Stimulated activated CD4-positive, alpha-beta T cell treated with anti-CD3 and anti-CD28 coated beads, TNF-alpha, amount 100 ng/mL, for 48 hours (primary cell): Measurements from ENCODE around the gene CNIH3.
"Not testable (repeated sequence)": the region's sequence is repeated elsewhere in the genome, so short reads cannot be mapped to it uniquely, and the experiment has no call there.

ENCODE experiments used
- DNase-seq, 3 donors: peaks; one replicate each; pipeline ENCODE4 v3.0.0-alpha.2; 2020; ENCODE audit warnings: low read depth in 3 of 3

Gene CNIH3

DNA sequence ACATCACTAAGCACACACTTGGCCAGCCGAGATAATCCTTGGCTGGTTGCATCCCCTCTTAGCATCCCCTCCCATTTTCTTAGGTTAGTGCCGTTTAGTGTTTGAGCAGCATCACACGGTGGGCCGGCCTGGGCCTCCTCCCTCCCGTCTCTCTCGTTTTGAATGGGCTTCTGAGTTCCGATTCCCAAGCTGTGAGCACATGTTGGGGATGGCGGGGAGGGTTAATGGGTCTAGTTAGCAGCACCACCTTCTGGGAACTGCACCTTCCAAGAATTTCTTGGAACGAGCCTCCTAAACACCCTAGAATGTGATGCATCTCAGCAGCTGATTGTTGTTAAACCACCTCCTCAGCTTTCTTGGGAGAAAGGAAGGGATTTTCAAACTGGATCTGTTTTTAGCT, 73.3 kb downstream of the CNIH3 start:
- DNase-seq: no peak

DNA sequence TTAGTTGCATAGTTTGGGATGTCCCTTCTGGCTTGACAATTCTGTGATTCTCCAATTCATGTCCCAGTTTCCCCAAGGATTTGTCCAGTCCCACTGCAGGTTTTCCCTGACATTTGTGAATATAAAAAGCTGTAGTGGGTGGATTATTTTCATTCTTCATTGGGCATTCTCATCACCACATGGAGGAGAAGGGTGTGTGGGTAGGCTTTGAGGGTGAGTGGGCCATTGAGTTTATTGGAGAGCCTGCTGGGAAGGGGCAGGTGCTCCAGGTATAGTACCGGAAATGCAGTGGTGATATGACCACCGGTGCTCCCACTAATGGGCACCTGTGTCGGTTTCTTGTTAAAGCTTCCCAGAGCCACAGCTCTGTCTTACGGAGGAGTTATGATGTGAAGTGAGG, 74.5 kb downstream of the CNIH3 start:
- DNase-seq: no peak

DNA sequence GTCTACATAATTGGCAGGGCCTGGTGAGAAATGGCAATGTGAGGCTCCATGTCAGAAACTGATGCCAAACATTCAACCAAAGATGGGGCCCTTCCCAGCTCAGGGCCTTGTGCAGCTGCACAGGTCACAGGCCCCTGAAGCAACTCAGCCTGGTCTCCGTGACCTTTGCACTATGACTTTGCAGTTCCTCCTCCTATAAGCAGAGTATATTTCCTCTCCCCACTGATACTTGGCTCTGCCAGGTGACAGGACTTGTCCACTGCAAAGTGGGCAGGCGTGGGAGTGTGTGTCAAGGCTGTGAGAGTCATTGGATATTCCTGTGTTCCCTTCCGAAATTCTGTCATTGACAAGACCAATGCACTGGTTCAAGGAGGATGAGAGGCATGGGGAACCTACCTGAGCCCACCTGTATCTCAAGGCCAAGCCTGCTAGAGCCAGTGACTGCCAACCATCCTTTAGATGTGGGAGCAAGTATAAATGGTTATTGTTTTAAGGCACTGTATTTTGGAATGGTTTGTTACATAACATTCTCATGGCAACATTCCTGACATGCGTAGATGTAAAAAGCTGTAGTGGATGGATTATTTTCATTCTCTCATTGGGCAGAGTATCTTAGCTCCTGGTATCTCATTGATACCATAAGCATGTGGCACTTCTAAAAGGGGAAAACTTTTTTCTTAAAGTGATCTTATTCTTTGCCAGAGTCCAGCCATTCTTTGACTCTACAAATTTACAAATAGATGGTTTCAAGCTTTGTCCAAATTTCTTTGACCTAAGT, 75.2 kb downstream of the CNIH3 start:
- DNase-seq: no peak

DNA sequence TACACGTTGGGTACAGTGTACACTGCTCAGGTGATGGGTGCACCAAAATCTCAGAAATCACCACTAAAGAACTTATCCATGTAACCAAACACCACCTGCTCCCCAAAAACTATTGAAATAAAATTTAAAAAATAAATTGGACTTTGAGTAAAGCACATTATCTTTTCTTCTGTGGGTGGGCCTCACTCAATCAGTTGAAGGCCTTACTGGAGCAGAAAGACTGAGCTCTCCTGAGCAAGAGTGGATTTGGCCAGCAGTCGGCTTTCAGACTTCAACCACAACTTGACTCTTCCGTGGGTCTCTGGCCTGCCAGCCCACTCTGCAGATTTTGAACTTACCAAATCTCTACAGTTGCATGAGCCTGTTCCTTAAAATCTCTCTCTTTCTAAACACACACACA, 78.9 kb downstream of the CNIH3 start:
- no peak for DNase-seq

DNA sequence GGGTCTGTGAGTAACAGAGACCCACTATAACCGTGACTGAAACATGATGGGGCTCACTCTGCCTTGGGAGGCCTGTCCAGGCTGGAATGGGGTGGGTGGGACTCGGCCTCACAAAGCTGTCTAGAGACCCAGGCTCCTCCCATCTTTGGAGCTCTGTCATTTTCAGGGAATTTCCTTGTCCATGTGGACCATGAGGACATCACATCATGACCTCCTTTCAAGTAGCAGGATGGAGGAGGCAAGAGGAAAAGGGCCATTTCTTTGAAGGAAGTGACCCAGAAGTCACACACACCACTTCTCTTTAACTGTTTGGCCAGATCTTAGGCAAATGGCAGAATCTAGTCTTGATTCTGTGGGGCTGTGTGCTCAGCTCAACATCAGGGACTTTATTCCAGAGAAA, 79.9 kb downstream of the CNIH3 start:
- no peak for DNase-seq

DNA sequence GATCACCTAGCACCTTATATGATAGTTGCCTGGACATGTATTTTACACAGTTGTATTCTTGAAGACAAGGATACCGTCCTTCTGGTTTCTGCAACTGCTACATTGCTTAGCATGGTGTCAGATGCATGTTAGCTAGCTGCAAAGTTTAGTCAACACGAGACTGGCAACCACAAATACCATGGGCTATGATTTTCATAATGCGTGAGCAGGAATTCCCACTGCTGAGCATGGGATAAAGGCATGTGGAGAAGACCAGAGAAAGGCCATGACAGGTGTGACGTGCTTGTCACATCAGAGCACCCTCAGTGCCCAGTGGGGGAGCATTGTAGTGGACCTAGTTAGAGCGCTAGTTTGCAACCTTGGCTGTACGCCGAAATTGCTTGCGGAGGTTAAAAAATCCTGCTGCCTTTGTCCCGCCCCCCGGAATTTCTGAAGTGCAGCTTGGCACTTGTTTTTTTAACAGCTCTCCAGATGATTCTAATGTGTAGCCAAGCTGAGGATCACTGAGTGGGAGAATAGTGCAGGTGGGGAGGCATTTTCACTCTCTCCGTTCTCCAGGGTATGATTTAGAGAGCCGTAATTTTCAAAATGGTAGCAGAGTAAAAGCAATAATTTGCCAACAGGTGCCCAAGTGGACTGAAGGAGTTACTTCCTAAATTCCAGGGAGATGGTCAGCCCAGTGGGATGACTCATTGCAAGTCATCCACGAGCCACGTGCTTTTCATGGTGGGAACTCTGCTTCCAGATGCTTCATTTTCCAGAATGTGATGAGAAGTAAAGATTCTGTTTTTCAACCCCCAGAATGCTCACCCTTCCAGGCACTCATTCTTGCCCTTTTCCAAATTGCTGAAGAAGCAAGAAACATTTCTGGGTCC, 81.0 kb downstream of the CNIH3 start:
- DNase-seq: no peak

DNA sequence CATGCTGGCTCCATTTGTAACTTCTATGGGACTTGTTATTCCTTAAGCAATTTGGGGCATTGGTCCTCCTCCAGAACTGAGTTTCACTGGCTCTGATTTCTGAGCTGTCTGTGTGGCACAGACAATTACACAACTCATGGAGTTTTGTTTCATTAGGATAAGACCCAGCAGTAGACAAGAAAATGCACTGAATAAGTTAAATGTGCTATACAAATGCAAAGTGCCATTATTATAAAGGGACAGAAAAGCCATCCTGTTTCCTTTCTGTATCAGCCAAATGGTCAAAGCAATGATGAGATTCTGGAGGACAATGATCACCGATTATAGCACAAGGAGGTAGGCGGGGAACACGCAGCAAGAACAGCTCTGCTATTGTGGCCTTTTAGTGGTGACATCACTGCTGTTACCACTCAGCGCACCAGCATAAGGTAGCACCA, 81.9 kb downstream of the CNIH3 start:
- DNase-seq: no peak

DNA sequence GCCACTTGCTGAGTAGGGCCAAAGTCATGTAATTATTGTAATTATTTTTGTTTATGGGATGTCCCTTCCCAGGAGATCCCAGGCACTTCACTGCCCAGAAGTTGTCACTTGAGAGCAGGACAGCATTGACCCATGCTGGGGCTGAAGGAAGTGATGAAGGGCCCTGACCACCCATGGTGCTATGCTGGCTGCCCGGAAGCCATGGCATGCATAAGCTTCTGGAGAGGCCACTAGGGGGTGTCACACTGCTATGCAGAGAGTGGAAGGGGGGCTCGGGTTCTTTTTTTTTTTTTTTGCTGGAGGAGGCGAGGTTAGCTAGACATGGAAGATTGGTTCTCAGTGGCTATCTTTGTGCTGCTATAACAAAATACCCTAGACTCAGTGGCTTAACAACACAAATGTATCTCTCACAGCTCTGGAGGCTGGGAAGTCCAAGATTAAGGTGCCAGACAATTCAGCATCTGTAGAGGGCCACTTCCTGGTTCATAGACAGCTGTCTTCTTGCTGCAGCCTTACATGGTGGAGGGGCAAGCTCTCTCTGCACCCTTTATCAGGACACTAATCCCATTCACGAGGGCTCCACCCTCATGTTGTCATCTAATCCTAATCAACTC, 84.9 kb downstream of the CNIH3 start:
- no peak for DNase-seq

DNA sequence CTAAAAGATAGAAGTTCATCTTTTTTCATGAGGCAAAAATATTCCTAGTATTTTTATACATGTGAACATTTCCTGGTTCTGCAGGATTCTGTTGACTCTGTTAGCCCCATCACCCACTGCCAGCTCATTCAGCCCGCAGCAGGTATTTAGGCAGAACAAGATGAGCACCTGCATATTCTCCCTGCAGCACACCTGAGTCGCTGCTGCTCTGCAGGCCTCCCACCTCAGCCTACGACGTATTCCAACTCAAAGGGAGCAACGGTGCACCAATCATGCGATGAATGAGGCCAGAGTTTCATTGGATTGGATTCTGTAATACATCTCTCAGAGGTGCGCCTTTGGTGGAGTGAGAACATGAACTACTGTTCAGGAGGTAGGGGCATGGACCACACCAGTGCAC, 87.6 kb downstream of the CNIH3 start:
- no peak for DNase-seq

DNA sequence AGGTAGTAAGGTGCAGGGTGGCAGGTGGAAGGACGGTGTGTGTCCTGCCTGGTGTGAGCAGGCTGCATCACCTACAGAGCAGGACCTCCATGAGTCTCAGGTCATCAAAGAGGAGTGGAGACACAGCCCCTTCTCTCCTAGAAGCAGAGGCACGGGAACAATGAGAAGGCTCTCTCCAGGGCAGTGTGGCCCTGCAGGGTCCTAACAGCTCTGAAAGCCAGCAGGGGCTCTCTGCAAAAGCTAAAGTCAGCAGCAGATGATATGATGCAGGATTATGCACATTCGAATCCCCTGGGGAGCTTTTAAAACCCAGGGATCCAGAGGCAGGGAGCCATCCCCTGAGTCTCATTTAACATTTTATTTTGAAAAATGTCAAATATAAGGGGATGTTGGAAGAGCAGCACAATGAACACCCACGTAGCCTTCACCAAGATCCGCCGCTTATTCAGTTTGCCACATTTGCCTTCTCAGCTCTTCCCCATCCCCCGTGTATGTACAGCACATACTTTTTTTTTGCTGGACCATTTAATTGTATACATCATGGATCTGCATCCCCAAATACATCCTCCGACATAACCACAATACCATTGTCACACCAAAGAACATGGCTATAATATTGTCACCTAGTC, 88.1 kb downstream of the CNIH3 start:
- DNase-seq: no peak

DNA sequence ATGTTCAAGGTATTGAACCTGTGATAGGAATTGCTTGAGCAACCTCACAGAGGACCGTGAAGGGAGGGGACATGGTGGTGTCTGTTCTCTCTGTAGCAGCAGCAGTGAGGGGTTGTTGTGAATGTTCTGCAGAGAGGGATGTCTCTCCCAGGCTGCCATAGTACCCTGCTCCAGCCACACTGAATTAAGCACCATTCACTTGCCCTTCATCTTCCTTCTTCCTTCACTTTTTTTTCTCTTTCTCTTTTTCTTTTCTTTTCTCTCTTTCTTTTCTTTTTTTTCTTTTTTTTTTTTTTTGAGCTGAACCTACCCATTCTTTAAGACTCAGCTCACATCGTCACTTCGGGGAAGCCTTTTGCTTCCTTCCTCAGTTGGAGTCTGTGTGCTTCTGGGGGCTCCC, 89.5 kb downstream of the CNIH3 start:
- DNase-seq: no peak

DNA sequence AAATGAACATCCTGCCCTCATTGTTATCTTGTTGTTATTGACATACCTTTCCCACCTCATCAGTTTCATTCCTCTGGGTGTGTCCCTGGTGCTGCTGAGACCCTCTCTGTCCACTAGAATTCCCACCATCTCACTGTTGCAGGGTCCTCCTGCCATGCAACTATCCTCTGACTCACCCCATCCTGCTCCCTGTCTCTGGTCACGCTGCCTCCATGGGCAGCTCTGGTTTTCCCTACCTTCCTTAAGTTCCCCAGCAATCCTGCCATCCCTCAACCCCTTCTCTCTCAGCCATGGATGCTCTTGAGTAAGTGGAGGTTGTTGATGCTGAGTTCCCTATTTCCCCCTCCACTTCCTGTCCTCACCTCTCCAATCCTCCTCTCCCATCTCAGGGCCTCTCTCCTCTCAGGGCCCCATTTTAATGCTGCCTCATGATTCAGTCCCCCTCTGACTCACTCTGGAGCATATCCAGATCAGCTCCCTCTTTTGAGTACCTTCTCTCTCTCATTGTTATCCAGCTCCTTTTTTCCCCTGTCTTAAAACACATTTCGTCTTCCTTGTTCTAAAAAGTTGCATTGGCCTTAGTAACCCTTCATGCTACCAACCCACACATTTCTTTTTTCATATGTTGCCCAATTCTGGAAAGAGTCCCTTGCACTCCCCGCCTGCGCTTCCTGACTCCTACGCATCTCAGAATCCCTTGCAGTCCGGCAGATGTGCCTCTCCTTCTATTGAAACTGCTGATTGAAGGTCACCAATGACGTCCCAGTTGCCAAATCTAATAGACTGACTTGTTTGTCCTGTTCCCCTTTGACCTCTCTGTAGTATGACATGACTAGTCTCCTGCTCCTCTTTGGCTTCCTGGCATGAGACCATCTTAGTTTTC, 92.0 kb downstream of the CNIH3 start:
- no peak for DNase-seq

DNA sequence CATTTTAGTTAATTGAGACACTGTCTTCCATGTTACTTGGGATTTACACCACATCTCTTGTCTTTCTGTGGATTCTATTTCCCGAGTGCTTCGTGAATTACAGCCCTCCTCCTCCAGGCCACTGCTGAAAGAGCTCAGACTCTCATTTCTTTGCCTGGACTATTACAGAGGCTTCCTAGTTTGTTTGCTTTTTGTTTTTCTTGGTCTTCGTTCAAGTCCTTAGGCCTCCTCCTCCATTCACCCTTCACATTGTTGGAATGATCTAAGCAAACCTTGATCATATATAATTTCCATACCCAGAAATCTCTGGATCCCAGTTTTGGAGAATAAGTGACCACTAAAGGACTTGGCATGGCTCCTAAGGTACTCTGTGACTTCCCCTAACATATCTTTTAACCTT, 94.1 kb downstream of the CNIH3 start:
- no peak for DNase-seq

DNA sequence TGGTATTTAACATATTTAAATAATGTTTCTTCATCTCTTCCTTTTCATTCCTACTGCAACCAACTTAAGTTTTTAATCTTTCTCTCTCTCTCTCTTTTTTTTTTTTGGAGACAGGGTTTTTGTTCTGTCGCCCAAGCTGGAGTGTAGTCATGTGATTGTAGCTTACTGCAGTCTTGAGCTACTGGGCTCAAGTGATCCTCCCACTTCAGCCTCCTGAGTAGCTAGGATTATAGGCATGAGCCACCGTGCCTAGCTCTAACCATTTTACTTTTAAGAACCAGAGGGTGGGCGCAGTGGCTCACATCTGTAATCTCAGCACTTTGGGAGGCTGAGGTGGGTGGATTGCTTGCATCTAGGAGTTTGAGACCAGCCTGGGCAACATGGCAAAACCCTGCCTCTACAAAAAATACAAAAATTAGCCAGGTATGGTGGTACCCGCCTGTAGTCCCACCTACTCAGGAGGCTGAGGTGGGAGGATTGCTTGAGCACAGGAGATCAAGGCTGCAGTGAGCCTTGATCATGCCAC, 95.2 kb downstream of the CNIH3 start:
- not testable (repeated sequence) for DNase-seq

DNA sequence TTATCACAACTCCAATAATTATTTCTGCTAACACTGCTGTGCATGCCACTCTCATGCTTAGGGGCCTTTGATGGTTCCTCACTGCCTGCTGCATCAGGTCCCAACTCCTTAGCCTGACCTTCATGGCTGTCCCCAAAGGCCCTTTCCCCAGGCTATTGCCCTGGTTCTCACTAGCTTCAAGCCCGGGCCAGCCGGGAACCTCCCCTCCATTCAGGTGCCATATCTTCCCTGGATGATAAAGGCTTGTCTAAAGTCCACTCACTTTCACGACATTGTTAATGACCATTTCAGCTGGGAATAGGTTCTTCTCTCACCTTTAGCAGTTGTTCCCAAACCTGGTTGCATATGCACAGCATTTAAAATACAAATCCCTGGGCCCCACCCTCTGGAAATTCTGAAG, 95.8 kb downstream of the CNIH3 start:
- no peak for DNase-seq

DNA sequence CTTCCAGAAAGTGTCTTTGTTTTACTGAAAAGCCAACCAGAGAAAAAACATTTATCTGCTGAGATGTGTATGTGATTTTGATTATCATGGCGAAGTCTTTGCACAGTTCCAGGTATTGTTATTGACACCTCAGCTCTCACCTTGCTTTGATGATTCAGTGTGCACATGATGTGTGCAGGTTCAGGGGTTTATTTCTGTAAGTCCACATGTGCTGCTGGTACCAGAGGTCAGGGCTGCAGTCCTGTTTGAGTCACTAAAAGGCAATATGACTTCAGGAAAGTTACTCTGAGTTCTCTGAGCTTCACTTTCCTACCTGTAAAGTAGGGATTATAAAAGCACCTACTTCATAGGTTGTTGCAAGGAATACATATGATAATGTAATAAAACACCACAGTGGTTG, 97.1 kb downstream of the CNIH3 start:
- no peak for DNase-seq

DNA sequence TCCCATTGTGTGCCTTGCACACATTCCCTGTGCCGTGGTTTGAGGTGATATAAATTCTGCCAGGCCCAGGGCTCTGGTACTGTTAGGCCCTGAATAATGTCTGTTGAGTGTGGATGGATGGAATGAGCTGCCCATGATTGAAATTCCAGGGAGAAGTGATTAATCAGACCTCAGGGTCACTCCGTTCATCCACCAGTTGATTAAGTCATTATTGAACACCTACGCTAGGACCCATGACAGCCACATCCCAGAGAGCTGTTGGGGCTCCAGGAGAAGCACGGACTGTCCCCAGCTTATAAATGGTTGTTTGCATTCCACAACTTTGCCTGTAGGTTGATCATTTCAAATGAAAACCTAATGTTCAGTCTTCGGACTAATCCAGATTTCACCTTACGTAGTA, 98.4 kb downstream of the CNIH3 start:
- no peak for DNase-seq

DNA sequence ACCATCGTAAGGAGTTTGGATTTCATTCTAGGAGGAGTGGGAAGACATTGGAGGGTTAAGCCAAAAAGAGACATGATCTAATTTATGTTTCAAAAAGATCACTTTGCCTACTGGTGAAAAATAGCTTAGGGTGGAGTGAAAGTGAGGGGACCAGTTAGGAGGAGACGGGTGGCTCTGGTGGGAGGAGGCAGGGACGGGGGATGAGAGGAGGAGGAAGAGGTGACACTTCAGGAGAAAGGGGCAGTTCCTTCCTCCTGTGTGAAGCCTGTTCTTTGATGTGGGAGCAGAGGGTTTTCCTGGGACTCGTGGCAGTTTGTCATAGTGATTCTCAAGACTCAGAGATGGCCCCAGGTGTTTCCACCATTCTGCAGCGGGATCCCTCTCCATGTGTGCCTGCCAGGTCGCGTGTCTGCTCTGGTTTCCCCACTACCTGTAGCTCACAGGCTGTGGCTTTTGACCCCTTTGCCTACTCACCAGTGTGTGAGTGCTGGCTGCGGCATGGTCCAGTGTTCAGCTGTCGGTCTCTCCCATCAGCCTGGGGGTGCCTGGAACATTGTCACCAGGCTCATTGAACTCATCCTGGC, 102.4 kb downstream of the CNIH3 start:
- no peak for DNase-seq

DNA sequence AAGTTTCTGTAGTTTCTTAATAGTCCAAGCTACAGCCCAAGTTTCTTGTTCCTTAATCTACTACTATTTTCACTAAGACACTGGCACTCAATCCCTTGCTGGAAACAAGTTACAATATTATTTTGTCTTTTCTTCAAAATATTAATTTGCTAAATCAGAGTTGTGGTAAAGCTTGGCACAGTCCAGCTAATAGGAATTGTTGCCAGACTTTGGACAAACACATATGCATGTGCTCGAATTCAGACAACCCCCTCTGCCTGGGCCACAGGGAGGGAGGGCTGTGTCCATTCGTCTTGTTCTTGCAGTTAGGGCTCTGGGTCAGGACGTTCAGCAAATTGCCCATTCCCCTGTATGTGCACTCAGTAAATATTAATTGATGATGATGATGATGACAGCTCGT, 103.6 kb downstream of the CNIH3 start:
- no peak for DNase-seq

DNA sequence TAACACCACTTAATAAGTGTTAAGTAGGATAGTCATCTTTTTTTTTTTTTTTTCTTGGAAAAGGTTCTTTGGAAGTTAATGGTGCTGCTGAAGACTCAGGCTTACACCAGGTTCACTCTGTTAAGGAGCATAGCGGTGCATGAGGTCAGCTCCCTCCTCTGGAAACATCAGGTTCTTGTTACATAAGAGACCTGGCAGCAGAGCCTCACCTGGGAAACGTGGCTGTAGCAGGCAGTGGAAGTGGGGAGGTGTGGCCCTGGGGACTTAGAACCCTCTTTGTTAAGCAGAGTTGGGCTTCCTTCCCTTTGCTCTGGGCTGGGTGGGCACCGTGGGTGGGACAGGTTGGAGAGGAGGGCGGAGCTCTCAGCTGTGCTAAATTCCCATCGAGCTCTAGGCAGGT, 104.1 kb downstream of the CNIH3 start:
- no peak for DNase-seq

DNA sequence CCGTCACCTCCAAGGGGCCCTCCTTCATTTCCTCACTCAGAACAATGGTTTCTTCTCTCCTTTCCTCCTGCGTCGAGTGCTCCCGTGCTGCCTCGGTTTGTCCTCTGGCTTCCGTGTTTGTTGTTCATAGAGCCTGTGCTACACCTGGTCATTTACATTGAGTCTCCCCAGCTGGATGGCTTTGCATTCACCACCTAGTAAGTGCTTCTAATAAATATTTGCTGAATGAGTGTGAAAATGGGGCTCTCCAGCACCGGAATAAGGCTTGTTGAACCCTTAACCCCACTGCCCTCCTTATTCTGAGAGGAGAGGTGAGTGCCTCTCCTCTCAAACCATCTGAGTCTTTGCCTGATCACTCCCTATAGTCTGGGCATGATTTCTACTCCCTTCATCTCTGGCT, 104.9 kb downstream of the CNIH3 start:
- no peak for DNase-seq
